Daoy (cell line): ENCODE data around the gene ADAMTSL1. TPM values are rescaled to one million over a fixed set of nuclear protein-coding genes. Genes with fewer than 3 reads are reported as not detected.
A peak's percentile ranks its signal among the peaks of the same experiment; 100 is the strongest.

Experiments
- DNase-seq: peaks from one replicate; pipeline ENCODE4 v3.0.0-alpha.2; 2015; ENCODE audit warnings: low read depth
- total RNA-seq: library from RNA; depleted of rRNA; stranded (reverse); fragments of >200 nt; shearing (Covaris generic); gene quantifications from 2 replicates; pipeline ENCODE4 v1.2.3, GENCODE V29; 2014

Gene ADAMTSL1
- total RNA-seq, 1 experiment from 2014 or later: 16.6 TPM

- no peak for DNase-seq
These were observed 76.3 kb downstream of the ADAMTSL1 start for GRCh38 chr9:18550286-18550685.

GRCh38 chr9:18554244-18554643, 80.3 kb downstream of the ADAMTSL1 start:
- DNase-seq: no peak

GRCh38 chr9:18555105-18555883, 81.3 kb downstream of the ADAMTSL1 start:
- no peak for DNase-seq

- DNase-seq: no peak
These were observed 90.3 kb downstream of the ADAMTSL1 start for GRCh38 chr9:18564018-18564880.

GRCh38 chr9:18566121-18566520, 92.2 kb downstream of the ADAMTSL1 start:
- DNase-seq: peak; percentile 44

GRCh38 chr9:18568973-18569372, 95.0 kb downstream of the ADAMTSL1 start:
- DNase-seq: peak; percentile 21

GRCh38 chr9:18569941-18570630, 96.1 kb downstream of the ADAMTSL1 start:
- DNase-seq: no peak

- DNase-seq: no peak
These were observed 99.1 kb downstream of the ADAMTSL1 start for GRCh38 chr9:18573021-18573556.

GRCh38 chr9:18575686-18576085, 101.7 kb downstream of the ADAMTSL1 start:
- no peak for DNase-seq

- DNase-seq: no peak
These were observed 105.6 kb downstream of the ADAMTSL1 start for GRCh38 chr9:18579536-18579935.

GRCh38 chr9:18580151-18580550, 106.2 kb downstream of the ADAMTSL1 start:
- DNase-seq: no peak

GRCh38 chr9:18585996-18586395, 112.0 kb downstream of the ADAMTSL1 start:
- no peak for DNase-seq

- no peak for DNase-seq
These were observed 114.0 kb downstream of the ADAMTSL1 start for GRCh38 chr9:18588002-18588401.

GRCh38 chr9:18591261-18591660, 117.3 kb downstream of the ADAMTSL1 start:
- DNase-seq: no peak

GRCh38 chr9:18594837-18595236, 120.9 kb downstream of the ADAMTSL1 start:
- no peak for DNase-seq

- DNase-seq: no peak
These were observed 121.6 kb downstream of the ADAMTSL1 start for GRCh38 chr9:18595597-18595996.

GRCh38 chr9:18596920-18597319, 123.0 kb downstream of the ADAMTSL1 start:
- DNase-seq: no peak

GRCh38 chr9:18598969-18599368, 125.0 kb downstream of the ADAMTSL1 start:
- DNase-seq: no peak

GRCh38 chr9:18601026-18601425, 127.1 kb downstream of the ADAMTSL1 start:
- DNase-seq: no peak

GRCh38 chr9:18601956-18602355, 128.0 kb downstream of the ADAMTSL1 start:
- no peak for DNase-seq

GRCh38 chr9:18604767-18605730, 131.1 kb downstream of the ADAMTSL1 start:
- no peak for DNase-seq
